HS-5 (cell line): Measurements from ENCODE around the gene OVCH2.
A peak's percentile ranks its signal among the peaks of the same experiment; 100 is the strongest.
"Not testable (repeated sequence)": the region's sequence is repeated elsewhere in the genome, so short reads cannot be mapped to it uniquely, and the experiment has no call there.

Experiments used
- DNase-seq: peaks from one replicate; pipeline ENCODE4 v3.0.0-alpha.2; 2012; ENCODE audit warnings: low read depth

Gene OVCH2, protein sequence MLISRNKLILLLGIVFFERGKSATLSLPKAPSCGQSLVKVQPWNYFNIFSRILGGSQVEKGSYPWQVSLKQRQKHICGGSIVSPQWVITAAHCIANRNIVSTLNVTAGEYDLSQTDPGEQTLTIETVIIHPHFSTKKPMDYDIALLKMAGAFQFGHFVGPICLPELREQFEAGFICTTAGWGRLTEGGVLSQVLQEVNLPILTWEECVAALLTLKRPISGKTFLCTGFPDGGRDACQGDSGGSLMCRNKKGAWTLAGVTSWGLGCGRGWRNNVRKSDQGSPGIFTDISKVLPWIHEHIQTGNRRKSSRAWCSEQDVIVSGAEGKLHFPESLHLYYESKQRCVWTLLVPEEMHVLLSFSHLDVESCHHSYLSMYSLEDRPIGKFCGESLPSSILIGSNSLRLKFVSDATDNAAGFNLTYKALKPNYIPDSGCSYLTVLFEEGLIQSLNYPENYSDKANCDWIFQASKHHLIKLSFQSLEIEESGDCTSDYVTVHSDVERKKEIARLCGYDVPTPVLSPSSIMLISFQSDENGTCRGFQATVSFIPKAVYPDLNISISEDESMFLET

DNA sequence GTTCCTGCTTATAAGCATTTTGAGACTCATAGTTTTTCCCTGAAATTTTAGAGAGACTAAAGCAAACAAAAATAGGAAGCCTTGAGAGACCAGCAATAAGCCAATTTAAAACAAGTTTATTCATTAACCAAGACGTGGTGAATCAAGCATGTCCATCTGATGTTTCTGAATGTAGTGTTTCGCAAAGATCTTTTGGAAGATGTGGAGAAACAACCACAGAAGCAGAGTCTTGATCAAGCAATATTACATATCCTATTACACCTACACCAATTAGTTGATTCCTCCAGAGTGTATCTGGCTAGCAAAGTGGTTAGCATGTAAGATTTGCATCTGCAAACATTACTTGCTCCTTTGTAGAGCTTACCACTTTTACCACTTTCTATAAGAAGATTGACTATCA, at the start of gene OVCH2:
Gene OVCH2 (minus strand): TSS at position 101 of the 400 bp plus-strand sequence. CDS start 83 bp downstream, at position 18.
- DNase-seq, result no peak

DNA sequence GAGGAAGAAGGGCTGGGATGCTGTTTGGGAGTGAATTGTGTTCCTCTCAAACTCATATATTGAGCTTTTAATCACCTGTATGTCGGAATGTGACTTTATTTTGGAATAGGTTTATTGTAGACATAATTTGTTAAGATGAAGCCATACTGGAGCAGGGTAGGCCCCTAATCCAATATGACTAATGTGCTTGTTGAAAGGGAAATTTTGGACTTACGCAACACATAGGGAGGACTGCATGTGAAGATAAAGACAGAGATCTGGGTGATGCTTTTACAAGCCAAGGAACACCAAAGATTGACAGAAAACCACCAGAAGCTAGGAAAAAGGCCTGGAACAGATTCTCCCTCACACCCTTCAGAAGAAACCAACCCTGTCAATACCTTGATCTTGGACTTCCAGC, 43.2 kb upstream of the OVCH2 start:
- DNase-seq, result no peak

DNA sequence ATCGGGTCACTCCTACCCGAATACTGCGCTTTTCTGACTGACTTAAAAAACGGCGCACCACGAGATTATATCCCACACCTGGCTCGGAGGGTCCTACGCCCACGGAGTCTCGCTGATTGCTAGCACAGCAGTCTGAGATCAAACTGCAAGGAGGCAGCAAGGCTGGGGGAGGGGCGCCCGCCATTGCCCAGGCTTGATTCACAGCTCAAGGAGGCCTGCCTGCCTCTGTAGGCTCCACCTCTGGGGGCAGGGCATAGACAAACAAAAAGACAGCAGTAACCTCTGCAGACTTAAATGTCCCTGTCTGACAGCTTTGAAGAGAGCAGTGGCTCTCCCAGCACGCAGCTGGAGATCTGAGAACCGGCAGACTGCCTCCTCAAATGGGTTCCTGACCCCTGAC, 28.5 kb upstream of the OVCH2 start:
- not testable (repeated sequence) for DNase-seq

DNA sequence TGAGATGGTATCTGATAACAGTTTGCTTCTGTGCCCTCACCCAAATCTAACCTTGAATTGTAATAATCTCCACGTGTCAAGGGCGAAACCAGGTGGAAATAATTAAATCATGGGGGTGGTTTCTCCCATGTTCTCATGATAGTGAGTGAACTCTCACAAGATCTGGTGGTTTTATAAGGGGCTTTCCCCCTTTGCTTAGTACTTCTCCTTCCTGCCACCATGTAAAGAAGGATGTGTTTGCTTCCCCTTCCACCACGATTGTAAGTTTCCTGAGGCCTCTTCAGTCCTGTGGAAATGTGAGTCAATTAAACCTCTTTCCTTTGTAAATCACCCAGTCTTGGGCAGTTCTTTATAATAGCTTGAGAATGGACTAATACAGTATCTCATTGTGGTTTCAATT, 8.5 kb upstream of the OVCH2 start:
- DNase-seq, result no peak

DNA sequence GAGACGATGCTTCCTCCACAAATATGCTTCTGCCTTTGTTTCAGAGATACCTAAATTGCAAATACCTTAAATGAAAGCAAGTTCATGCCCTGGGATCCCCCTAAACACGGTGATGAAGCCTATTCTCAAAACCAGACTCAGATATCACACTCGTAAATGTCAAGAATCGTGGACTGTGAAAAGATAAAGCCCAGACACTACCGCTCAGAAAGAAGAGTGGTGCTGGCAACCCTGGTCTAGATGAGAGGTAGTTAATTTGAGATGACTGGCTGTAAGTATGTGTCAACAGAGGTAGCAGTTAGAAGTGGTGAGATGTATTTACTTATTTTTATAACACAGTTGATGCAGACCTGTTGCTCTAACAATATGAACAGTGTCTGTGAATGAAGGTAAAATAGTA, 2.5 kb downstream of the OVCH2 start:
- no peak for DNase-seq

DNA sequence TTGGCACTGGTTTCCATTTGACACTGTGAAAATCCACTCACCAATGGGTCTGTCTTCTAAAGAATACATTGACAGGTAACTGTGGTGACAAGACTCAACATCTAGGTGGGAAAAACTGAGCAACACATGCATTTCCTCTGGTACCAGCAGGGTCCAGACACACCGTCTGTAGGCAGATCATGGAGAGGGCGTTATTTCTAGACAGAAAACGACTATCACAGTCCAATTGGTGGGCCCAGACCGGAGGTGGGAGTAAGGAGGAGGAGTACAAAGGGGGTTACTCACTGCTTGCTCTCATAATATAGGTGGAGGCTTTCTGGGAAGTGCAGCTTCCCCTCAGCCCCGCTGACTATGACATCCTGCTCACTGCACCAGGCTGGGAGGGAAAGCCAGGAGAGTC, 9.9 kb downstream of the OVCH2 start:
- DNase-seq, result no peak

DNA sequence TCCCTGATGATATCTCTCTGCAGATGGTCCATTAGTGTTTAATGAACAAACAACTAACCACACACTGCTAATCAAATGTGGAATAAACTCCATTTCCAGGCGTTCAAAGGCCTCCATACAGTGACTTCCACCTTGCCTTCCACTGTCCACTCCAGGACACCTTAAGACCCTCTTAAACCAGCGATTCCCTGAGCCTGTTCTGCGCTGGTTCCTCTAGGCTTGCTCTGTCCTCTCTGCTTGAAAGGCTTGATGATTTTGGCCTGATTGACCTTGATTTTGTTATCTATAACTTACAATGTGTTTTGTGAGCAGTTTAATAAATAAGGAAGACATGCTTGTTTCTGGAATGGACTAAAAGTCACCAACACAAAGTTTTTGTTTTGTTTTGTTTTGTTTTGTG, 12.0 kb downstream of the OVCH2 start:
- no peak for DNase-seq

DNA sequence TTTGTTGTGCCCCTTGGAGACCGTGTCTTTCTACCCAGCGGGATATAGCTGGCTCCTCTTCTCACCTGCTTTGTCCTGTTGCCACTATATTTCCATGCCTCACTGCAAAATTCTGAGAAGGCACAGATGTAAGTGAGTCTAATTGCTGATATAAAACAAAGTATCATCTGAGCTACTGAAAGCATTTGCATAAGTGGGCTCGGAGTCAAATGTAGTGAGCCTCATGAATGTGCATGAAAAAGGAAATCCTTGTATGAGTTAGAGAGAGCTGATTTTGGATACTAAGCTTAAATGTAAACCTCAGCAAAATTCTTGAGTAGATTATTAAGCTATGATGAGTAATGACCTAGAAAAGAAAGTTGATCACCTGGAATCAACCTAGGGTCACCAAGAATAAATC, 13.9 kb downstream of the OVCH2 start:
- DNase-seq, result no peak

DNA sequence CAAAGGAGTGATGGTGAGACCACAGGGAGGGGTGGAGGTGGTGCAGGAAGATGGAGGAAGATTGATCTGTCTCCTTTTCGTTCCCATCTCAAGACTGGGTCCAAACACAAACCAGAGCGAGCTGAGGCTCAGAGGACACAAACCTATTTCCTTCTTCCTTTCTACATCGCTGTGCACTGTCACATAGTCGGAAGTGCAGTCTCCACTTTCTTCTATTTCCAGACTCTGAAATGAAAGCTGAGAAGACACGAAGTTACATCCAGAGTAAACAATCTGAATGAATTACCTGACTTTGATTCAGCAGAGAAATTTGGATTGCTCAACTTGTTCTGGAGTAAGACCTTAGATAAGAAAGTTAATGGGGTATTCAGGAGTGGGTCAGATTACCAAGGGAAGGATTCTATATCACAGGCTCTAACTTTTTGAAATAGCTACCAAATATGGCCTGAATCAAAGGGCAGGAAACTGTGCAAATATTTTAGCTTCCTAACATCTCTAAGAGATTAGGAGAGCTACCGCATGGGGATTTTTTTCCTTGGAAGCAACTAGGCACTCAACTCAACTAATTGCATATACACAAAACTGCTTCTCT, 14.4 kb downstream of the OVCH2 start:
- DNase-seq, result no peak

DNA sequence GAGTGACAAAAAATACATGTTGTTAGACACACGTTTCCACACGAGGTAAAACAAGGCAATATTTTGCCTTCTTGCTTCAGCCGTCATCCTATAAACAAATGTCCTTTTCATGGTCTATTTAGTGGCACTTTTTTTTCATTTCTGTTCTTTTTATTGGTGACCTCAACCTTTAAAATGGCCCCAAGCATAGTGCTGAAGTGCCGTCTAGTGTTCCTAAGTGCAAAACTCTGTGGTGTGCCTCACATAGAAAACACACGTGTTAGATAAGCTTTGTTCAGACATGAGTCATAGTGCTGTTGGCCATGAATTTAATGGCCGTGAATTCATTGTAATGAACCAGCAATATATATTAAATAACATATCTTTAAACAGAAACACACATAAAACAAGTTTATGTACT, 15.6 kb downstream of the OVCH2 start:
- no peak for DNase-seq

DNA sequence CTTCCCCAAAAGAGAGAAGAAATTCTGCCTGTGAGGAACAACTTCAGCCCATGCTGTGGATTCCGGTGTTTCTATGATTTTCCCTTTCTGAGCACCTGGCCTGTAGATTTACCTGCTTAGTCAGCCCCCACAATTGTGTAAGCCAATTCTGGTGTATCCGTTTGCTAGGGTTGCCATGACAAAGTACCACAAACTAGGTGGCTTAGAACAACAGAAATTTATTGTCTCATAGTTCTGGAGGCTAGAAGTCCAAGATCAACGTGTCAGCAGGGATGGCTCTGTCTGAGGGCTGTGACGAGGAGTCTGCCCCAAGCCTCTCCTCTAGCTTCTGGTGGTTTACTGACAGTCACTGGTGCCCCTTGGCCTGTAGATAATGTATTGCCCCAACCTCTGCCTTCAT, 17.0 kb downstream of the OVCH2 start:
- no peak for DNase-seq

DNA sequence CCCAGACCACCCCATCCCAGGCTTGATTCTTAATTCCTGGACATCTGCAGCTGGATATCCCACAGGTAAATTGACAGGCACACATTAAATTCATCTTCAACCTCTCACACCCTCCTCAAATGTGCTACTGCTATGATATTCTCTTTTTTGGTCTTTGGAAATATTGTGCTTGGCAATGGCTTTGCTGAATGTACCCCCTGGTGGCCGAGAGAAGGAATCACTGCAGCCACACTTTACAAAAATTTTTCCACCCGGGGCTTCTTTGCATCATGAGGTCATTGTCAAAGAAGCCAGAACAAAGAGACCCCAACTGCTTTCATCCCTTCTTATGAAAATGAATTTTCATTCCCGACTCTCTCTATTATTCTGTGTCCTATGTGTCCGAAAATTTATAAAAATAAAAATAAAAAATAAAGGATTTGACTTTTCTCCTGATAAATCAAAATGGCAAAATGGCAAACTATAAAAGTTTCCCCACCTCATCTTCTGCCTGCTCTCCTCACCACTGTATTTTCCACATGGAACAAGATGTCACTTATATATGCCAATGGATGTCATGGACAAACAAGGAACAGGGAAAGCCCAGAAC, 17.9 kb downstream of the OVCH2 start:
- no peak for DNase-seq

DNA sequence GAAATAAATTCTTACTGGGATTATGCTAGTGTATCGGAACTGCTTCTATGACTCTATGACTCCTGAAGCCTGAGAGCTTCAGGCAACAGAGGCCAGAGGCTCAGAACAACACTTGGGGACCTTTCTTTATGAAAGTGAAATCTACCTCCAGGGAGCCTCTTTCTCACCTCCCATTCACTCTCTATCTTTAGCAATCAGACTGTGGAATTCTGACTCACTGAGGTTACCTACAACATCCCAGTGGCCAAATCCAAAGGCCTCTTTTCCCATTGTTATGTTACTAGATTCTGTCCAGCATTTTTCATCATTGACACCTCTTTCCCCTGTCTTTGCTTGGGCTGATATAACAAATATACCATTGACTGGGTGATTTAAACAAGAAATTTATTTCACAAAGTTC, 18.9 kb downstream of the OVCH2 start:
- DNase-seq, result no peak

DNA sequence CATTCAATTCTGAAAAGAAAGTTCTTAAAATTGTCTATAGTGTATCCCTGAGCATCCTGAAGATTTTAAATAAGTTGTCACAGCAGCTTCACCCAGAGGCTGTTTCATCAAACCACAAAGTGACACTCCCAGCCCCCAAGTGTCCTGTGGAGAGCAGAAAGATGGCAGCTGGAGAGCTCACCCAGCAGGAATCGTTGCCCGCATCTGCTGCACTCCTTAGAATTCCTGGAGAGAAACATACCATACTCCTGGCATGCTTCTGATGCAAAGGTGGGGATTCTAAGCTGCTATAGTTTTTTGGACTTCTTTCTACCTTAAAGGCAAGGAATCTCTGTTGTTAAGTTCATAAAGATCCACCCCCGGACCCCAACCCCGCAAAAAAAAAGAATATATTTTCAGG, 19.5 kb downstream of the OVCH2 start:
- no peak for DNase-seq

DNA sequence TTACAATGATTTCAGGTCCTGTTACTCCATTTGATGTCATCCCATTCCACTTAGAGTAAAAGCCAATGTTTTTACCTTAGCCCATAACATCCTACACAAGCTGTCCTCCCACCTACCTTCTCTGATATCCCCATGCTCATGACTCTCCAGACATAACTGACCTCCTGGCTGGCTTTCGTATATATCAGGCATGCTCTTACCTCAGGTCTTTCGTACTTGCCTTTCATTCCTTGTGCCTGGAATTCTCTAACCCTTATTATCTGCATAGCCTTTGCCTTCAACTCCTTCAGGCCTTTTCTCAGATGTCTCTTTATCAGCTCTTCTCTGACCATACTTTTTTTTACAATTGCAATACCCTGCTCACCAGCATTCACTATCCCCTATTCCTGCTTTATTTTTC, 22.7 kb downstream of the OVCH2 start:
- no peak for DNase-seq

DNA sequence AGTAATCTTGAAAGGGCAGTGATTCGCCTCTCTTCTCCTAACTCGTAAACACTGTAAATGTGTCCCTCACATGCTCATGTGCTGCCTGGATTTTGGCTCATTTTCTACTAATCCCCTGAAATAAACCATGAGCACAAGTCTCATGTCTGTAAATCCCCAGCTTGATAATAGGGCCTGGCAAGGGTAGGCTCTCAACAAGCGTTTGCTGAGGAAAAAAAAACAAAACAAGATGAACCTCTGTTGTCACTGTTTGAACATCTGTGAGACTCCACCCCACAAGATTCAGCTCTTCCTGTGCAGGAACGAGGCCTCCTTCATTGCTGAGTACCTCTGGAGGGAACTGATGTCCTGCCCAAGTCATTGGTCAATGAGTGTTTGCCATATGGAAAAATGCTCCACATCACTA, 28.5 kb downstream of the OVCH2 start:
- peak; percentile 60 for DNase-seq

DNA sequence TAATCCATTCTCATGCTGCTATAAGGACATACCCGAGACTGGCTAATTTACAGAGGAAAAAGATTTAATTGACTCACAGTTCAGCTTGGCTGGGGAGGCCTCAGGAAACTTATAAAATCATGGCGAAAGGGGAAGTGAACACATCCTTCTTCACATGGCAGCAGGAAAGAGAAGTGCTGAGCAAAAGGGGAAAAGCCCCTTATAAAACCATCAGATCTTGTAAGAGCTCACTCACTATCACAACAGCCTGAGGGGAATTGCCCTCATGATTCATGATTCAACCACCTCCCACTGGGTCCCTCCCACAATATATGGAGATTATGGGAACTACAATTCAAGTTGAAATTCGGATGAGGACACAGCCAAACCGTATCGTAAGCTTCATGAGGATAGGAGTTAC, 29.2 kb downstream of the OVCH2 start:
- DNase-seq, result peak; percentile 41

DNA sequence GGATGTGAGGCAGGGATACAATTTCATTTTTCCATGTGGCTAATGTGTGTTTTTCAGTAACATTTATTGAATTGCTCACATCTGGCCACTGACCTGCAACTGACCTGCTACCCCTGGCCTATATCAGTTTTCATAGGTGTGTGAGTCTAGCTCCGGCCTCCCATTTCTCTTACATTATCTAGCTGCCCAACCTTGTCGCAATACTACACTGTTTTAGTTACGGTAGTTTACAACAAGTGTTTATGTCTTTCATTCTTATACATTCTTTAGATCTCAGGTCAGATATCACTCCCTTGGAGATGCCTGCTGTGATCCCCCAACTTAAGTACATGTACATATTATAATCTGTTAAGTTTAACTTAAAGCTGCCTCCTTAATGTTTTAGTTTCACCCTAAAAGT, 30.6 kb downstream of the OVCH2 start:
- DNase-seq, result no peak

DNA sequence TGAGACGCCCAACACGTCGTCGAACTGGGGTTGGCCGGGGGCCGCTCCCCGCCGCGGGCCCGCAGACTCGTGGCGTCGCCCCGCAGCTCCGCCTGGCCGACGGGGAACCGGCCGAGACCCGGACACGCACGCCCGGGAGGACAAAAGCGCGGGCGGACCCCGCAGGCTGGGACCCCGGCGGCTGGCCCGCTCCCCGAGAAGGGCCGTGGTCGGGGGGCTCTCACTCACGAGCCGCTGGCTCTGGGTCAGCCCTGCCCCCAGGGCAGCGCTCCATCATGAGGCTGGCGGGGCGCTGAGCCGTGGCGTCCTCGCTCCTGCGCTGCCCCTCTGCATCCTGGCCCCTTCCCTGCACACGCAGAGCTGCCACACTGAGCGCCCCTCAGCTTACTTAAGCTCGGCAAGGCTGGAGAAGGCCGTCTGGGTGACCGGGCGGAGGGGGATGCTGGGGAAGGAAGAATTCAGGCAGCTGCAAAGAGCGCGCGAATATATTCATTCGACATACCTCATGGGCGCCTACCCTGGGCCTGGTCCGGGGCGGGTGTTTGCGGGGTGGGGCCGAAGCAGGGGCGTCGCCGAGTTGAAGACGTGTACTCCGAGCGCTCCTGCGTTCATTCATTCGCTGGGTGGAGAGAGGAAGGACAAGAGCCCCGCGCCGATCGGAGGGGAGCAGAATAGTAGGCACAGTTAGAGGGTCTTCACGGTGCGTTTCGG, 32.4 kb downstream of the OVCH2 start:
- DNase-seq, result no peak

DNA sequence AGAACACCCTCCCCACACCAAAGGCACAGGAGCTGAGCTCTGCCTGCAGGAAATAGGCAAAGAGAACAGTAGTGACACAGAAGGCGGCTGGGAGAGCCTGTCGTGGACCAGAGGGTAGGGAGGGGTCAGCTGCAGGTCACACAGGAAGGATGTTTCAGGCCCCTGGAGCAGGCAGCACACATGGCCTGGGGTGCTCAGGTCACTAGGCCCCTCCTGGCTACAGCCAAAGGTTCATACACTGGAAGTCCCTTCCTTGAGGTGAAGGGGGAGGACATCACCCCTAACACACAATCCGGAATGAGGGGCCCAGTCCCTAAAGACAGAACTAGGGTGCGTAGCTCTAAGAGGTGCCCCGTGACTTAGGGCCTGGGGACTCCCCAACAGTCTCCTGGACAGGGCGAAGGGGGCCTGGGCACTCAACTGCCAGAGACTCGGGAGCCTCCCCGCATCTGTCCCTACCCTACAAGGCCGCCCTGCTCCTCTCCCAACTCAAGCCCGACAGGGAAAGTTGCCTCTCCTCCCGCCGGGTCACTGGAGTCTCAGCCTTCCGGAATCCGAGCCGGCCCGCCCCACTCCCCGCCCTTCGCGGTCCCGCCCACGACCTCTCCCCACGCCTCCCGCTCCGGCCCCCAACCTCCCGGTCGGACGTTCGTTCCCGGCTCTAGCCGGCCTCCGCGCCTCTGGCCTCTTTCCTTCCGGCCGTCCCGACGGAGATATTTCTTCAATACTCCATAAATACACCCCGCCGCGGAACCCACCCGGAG, 33.1 kb downstream of the OVCH2 start, which contains the start of gene CYB5R2:
Gene CYB5R2 (minus strand): TSS at position 541 of the 764 bp plus-strand sequence. CDS start 675 bp downstream, outside the sequence.
- no peak for DNase-seq

DNA sequence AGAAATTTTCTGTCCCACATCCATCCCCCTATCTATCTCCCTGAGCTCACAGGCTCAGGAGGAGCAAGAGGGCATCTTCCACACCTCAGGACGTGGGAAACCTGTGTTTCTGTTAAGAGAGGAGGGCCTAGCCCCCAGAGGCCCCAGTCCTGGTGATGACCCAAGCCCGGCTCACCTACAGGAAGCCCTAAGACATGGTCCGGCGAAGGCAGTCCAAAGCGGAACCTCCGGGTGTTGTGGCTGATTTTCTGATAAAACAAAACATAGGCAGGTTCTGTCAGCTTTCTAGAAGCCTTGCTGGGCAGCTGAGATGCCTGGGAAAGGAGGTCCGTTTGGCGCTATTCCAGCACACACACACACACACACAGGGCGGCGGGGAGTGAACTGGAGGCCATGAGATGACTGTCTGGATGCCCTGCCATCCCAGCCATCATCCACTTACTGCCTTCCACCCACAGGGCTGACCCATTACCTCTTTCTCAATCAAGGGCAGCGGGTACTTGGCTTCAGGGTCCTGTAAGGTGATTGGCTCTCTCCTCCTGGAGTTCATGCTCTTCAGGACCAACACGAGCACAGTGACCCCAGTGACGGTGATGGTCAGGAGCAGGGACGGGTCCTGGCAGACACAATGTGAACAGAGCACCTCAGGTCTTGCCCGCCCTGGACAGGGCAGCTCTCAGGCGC, 33.9 kb downstream of the OVCH2 start:
- DNase-seq, result no peak
